K562 (cell line): ENCODE measurements around the gene IGSF3.
"Not testable (repeated sequence)": the region's sequence is repeated elsewhere in the genome, so short reads cannot be mapped to it uniquely, and the experiment has no call there.

Experiments used
- CREB5 ChIP-seq: fragments of 250-450 bp; sonication (Bioruptor Pico); IDR thresholded peaks from 2 replicates; pipeline ENCODE4 v1.5.0; 2020; ENCODE audit warnings: mild to moderate bottlenecking
- NCOA1 ChIP-seq: fragments of 450-650 bp; IDR thresholded peaks from 2 replicates; pipeline ENCODE4 v1.6.1; 2016; ENCODE audit warnings: low read depth
- PCBP2 ChIP-seq: fragments of 200-400 bp; formaldehyde crosslinking; IDR thresholded peaks from 2 replicates; pipeline ENCODE4 v1.6.1; 2018; ENCODE audit warnings: low read length, low read depth, mild to moderate bottlenecking, moderate library complexity; ENCODE audit not compliant: poor library complexity, severe bottlenecking
- TCF3 ChIP-seq: sonication (generic); formaldehyde crosslinking; IDR thresholded peaks from 2 replicates; pipeline ENCODE4 v1.4.0; 2020; ENCODE audit warnings: mild to moderate bottlenecking, missing genetic modification reagents
- ZBTB8A ChIP-seq: fragments of 450-650 bp; IDR thresholded peaks from 2 replicates; pipeline ENCODE4 v1.6.1; 2018; ENCODE audit warnings: mild to moderate bottlenecking, moderate library complexity; ENCODE audit not compliant: partially characterized antibody
- ZNF695 ChIP-seq: fragments of 450-650 bp; formaldehyde crosslinking; IDR thresholded peaks from 2 replicates; pipeline ENCODE4 v1.4.0; 2020; ENCODE audit warnings: mild to moderate bottlenecking, moderate library complexity
- ZNF830 ChIP-seq: fragments of 250-450 bp; sonication (Bioruptor Pico); IDR thresholded peaks from 2 replicates; pipeline ENCODE4 v1.5.0; 2021; ENCODE audit warnings: mild to moderate bottlenecking
- TF ChIP-seq, protein P1 (sequence below), 3 experiments: IDR thresholded peaks in 2 of 3; conservative IDR thresholded peaks in 1 of 3; 2 replicates each; pipeline ENCODE4 v1.5.1; 2011 to 2012; ENCODE audit warnings: low read length in 3 of 3, mild to moderate bottlenecking in 3 of 3, control low read depth in 2 of 3, improper control_type of control experiment in 1 of 3, inconsistent platforms in 1 of 3, low read depth in 1 of 3, mixed read lengths in 1 of 3, moderate library complexity in 1 of 3; ENCODE audit not compliant: insufficient read depth in 2 of 3
- TF ChIP-seq, protein P2 (sequence below): sonication (generic); formaldehyde crosslinking; IDR thresholded peaks from 2 replicates; pipeline ENCODE4 v1.8.0; 2022; ENCODE audit warnings: missing genetic modification reagents, mild to moderate bottlenecking, borderline replicate concordance
- TF ChIP-seq, protein P3 (sequence below): sonication (generic); formaldehyde crosslinking; IDR thresholded peaks from 2 replicates; pipeline ENCODE4 v1.8.1; 2022; ENCODE audit warnings: missing genetic modification reagents

- not testable (repeated sequence) for TF ChIP-seq PCBP2; CREB5; ZNF695; ZNF830; TCF3 (CRISPR knock-in tag); NCOA1; ZBTB8A
- TF ChIP-seq, protein P1, sequence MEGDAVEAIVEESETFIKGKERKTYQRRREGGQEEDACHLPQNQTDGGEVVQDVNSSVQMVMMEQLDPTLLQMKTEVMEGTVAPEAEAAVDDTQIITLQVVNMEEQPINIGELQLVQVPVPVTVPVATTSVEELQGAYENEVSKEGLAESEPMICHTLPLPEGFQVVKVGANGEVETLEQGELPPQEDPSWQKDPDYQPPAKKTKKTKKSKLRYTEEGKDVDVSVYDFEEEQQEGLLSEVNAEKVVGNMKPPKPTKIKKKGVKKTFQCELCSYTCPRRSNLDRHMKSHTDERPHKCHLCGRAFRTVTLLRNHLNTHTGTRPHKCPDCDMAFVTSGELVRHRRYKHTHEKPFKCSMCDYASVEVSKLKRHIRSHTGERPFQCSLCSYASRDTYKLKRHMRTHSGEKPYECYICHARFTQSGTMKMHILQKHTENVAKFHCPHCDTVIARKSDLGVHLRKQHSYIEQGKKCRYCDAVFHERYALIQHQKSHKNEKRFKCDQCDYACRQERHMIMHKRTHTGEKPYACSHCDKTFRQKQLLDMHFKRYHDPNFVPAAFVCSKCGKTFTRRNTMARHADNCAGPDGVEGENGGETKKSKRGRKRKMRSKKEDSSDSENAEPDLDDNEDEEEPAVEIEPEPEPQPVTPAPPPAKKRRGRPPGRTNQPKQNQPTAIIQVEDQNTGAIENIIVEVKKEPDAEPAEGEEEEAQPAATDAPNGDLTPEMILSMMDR (IDR thresholded peaks at IDR 0.05 in 2 of 3, conservative IDR thresholded peaks at IDR 0.05 in 1 of 3; ENCODE audit: insufficient read depth in 2 of 3, low read depth in 1 of 3, low read length in 3 of 3), result not testable (repeated sequence)
- TF ChIP-seq, protein P2, sequence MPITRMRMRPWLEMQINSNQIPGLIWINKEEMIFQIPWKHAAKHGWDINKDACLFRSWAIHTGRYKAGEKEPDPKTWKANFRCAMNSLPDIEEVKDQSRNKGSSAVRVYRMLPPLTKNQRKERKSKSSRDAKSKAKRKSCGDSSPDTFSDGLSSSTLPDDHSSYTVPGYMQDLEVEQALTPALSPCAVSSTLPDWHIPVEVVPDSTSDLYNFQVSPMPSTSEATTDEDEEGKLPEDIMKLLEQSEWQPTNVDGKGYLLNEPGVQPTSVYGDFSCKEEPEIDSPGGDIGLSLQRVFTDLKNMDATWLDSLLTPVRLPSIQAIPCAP (CRISPR knock-in tag), result not testable (repeated sequence)
- TF ChIP-seq, protein P3, sequence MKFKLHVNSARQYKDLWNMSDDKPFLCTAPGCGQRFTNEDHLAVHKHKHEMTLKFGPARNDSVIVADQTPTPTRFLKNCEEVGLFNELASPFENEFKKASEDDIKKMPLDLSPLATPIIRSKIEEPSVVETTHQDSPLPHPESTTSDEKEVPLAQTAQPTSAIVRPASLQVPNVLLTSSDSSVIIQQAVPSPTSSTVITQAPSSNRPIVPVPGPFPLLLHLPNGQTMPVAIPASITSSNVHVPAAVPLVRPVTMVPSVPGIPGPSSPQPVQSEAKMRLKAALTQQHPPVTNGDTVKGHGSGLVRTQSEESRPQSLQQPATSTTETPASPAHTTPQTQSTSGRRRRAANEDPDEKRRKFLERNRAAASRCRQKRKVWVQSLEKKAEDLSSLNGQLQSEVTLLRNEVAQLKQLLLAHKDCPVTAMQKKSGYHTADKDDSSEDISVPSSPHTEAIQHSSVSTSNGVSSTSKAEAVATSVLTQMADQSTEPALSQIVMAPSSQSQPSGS (CRISPR knock-in tag), result not testable (repeated sequence)
These were observed 58.7 kb downstream of the IGSF3 start for GRCh38 chr1:116608841-116609240.
